T-helper 2 cell (primary cell): Measurements from ENCODE around the gene ARL15.
A peak's percentile ranks its signal among the peaks of the same experiment; 100 is the strongest.

Source experiments
- DNase-seq, 5 experiments: peaks; one replicate each; pipeline versions ENCODE4 v3.0.0 to v3.0.0-alpha.2; 2012 to 2022

Gene ARL15

DNA sequence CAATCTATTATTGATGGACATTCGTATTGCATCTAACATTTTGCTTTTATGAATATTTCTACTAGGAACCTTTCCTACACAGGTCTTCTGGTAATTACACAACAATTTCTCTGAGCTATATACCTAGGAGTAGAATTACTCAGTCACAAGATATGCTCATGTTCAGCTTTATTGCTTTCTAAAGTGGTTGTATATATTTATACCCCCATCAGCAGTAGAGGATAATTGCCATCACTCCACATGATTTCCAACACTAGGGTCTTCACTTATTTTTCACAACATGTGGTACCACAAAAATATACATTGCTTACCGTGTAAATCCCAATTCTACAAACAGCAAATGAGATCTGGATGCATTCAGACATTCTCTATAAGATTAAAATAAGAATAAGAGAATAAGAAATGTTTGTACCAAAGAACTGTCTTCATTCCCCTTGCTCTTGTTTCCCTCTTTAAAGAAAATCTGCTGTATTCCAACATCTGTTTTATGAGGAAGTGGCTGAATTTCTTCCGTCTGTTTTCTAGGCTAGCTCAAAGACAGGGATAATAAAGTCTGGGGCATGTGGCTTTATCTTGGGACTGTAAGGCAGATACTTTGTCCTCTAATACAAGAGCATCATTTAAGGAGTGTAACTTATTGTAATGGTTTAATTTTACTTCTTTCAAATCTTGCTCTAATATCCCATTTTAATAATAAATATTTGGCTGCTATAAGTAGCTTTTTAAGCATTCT is 28.2 kb downstream of the ARL15 start:
- DNase-seq: no peak

DNA sequence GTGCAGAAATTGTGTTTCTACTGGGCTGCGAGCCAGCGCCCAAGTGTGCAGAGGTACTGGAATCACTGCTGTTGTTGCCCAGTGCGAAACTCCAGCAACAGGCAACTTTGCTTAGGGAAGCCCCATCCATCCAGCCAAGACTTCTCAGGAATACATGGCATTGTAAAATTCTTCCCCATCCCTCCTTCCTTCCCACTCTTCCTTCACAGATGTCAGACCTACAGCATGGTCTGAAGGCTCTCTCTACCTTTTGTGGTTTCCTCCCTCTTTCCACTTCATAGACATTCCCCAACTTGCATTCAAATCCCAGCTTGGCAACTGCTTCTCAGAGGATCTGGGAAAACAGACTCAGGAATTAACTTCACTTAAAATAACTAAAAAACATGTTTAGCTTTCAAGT is 30.4 kb downstream of the ARL15 start:
- DNase-seq: no peak

GRCh38 chr5:54278979-54279717 is 31.2 kb downstream of the ARL15 start:
- DNase-seq: no peak

DNA sequence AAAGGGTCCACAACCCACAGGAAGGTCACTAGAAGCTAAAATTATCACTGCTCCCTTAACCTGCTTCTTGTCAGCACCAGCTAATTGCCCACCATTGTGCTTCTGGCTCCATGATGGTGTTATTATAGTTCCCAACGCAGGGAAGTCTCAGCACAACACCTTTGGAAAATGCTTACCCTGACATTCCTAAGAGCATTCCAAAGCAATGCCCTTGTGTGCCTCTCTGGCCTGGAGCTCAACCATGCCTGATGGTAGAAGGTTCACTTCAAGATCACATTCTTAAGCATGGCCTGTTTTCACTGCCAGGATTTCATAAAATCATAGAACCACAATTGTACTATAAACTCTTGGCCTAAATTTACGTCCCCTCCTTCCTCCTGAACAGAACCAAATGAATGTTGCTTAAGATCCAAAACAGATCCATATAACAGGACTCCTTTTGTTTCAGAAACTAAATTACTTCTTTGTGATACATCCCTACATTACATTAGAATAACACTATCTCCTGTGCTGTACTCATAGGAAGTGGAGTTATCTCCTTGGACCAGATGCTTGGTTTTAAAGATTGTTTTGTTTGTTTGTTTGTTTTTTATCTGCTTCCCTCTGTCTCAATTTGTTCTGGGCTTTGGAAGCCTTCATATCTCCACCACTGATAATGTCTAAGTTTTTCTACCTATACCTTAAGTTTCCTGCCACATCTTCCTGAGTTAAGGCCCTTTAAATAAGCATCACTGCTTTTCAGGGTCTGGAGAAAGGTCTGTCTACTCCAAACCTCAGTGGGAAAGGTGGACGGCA is 32.1 kb downstream of the ARL15 start:
- DNase-seq: no peak

DNA sequence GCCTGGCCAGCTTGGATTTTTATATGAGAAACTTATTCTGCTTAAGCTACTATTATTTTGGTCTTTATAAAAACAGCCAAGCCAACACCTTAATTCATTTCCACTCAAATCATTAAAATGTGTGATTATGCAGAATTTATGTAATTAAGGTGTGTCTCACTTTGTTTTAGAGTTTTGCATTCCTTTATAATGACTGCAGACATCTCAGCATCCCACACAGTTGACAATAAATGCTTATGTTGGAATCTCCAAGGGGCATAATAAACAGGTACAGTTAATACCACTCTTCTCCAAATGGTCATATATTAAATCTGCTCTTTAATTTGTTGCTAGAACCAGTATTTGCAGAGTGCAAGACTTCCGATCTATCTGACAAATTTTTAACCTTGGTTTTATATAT is 34.3 kb downstream of the ARL15 start:
- DNase-seq: no peak

- no peak for DNase-seq
Measured at GRCh38 chr5:54275361-54275760, 35.0 kb downstream of the ARL15 start.

DNA sequence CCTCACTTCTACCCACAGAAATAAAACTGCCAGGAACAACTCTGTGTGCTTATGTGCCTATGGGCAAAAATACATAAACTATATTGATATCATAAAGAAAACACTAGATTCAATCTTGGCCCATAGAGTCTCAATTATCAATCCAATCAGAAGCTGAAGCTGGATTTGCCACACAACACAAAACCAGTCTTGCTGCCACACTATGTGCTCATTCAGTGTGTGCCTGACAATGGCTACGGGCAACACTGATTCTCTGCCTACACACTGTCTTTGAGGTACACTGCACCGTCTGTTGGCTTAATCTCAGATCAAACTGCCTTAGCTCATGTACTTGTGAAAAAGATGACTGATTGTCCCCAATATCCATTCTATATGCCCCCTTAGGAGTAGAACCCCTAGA is 35.4 kb downstream of the ARL15 start:
- DNase-seq: no peak

- no peak for DNase-seq
Measured at GRCh38 chr5:54273715-54274114, 36.7 kb downstream of the ARL15 start.

GRCh38 chr5:54272746-54273145 is 37.6 kb downstream of the ARL15 start:
- no peak for DNase-seq

- no peak for DNase-seq
Measured at GRCh38 chr5:54270326-54270725, 40.0 kb downstream of the ARL15 start.

DNA sequence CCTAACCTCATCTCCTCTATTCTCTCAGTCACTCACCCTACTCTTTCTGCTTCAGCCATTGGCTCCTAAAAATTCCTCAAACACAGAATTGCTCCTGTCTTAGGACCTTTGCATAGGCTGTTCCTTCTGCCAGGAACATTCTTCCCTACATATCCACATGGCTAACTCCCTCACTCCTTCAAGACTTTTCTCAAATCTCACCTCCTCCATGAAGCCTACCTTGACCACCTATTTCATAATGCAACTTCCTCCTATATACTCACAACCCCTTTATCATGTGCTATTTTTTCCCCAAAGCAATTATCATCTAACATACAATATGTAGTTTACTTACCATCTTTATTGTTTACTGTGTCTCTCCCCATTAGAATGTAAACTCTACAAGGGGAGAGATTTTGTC is 45.8 kb downstream of the ARL15 start:
- no peak for DNase-seq

GRCh38 chr5:54263447-54263846 is 46.9 kb downstream of the ARL15 start:
- no peak for DNase-seq

- no peak for DNase-seq
Measured at GRCh38 chr5:54261596-54261995, 48.8 kb downstream of the ARL15 start.

- no peak for DNase-seq
Measured at GRCh38 chr5:54259981-54260380, 50.4 kb downstream of the ARL15 start.

GRCh38 chr5:54259090-54259489 is 51.3 kb downstream of the ARL15 start:
- no peak for DNase-seq

DNA sequence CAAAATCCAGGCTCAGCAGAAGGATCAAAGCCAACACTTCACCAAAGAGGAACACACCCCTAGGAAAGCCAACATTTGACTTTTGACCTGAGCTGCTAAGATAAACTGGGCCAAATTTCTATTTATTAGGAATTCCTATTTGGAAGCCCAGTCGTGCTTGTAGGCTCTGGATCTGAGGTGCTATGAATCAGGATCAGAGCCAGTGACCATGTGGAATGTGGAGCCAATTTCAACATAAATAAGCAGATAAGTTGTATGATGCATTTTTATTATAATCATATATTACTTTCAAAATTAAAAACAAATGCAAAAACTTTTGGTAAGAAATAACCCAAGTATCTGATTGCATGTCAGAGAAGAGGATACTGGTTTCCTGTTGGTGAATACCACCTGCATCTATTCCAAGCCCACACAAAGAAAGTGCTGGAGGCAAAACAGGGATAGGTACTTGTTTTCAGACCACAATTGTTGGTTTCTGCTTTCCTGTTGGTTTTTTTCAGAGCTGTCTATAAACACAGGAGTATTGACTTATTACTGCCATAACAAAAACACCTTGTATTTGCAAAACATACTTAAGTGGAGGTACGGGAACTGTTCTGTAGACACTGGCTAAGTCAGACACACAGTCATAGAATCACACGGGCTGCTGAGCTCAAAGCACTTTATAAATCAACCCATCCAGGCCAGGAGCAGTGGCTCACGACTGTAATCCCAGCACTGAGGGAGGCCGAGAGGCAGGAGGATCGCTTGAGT is 52.8 kb downstream of the ARL15 start:
- DNase-seq: no peak

- DNase-seq: no peak
Measured at GRCh38 chr5:54254482-54255198, 55.7 kb downstream of the ARL15 start.

DNA sequence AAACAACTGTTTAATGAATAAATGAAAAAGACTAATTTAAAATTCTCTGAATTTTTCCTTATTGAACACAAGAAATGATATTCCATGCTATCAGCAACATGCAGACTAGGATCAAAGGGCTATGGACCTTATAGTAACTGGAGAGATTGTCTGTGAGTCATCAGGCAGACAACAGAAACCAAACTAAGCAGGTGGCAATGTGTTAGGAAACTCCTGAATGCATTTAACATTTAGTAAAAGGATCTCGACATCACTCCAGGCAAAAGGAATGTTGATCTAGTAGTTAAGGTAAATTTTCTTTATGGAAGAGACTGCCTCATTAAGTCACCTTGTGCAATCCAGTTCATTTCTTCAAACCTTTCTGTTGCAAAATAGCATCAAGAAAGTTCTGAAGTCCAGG is 58.4 kb downstream of the ARL15 start:
- no peak for DNase-seq

DNA sequence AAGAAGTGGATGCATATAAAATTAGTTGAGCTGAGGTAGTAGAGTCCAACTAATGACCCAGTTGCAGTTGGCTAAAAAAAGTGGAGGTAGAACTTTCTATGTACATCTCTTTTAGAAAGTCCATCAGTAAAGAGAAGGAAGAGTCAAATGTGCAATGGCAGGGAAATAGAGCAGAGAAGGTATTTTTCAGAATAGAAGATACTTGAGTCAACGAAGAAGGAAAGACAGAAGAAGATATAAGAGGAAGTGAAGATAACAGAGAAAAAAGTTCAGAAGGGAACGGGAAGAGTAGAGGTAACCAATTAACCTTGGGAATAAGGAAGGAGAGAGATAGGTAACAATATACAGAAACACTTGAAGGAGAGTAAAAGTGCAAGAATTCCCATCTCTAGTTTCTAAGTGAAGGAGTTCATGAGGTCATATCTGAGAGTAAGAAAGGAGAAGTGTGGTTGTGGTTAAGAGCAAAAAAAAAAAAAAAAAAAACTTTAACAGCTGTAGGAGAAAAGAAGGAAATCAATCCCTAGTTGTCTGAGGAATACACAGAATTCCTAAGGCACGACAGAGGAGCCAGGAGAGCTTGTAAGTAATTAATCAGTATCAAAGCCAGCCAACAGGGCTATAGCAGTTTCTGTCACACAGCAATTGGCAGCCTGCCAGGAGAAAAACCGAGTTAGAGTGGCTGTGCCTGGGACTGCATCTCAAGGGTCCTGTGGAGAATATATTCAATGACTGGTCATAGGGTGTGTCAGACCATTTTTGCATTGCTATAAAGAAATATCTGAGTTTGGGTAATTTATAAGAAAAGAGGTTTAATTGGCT is 61.0 kb downstream of the ARL15 start:
- DNase-seq: peak in 1 of 5 experiments; percentile 17

DNA sequence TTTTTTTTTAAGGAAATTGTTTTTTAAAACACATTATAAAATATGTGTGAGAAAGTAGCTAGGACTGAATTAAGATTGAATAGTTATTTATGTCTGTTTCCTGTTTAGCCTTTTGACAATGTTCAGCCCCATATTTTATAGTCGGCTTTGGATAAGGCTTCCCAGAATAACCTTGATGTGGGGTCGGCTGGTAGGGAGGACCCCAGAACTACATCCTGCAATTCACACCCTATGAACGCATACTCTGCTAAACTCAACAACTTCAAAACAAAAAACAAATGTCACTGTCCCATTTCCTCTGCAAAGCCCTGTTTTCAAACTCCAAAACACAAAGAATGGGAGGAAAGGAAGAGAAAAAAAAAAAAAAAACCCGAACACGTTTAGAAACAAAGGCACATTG is 63.1 kb downstream of the ARL15 start:
- DNase-seq: no peak

GRCh38 chr5:54243483-54244080 is 66.8 kb downstream of the ARL15 start:
- peak in 2 of 5 experiments; percentile 7 to 26 for DNase-seq
